ENCODE data around the gene KRT6A.

GRCh38 chr12:52473768-52474167 lies 19.3 kb downstream of the KRT6A start, which contains the start of gene KRT6C:
- TF ChIP-seq REST (IDR thresholded peaks at IDR 0.05; ENCODE audit: insufficient read depth in 1 of 2, low read depth in 2 of 2, low read length in 2 of 2) = no peak
- TF ChIP-seq POLR2AphosphoS5 (IDR thresholded peaks at IDR 0.05; ENCODE audit: low read depth, low read length) = no peak
- TF ChIP-seq SIN3A (IDR thresholded peaks at IDR 0.05; ENCODE audit: borderline replicate concordance, insufficient read depth, low read length) = no peak
- no peak for TF ChIP-seq TAF1 (IDR thresholded peaks at IDR 0.05; ENCODE audit: borderline replicate concordance, insufficient read depth, low read length)
- no peak for TF ChIP-seq FOXP2 (optimal IDR thresholded peaks at IDR 0.05; ENCODE audit: borderline replicate concordance, extremely low read depth, extremely low read length, insufficient read depth)
